ENCODE data around the gene AMPD2.

GRCh38 chr1:109611308-109611990, 8.2 kb upstream of the AMPD2 start:
- TF ChIP-seq, protein P1, sequence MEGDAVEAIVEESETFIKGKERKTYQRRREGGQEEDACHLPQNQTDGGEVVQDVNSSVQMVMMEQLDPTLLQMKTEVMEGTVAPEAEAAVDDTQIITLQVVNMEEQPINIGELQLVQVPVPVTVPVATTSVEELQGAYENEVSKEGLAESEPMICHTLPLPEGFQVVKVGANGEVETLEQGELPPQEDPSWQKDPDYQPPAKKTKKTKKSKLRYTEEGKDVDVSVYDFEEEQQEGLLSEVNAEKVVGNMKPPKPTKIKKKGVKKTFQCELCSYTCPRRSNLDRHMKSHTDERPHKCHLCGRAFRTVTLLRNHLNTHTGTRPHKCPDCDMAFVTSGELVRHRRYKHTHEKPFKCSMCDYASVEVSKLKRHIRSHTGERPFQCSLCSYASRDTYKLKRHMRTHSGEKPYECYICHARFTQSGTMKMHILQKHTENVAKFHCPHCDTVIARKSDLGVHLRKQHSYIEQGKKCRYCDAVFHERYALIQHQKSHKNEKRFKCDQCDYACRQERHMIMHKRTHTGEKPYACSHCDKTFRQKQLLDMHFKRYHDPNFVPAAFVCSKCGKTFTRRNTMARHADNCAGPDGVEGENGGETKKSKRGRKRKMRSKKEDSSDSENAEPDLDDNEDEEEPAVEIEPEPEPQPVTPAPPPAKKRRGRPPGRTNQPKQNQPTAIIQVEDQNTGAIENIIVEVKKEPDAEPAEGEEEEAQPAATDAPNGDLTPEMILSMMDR (IDR thresholded peaks at IDR 0.05), result no peak
- TF ChIP-seq POLR2A (IDR thresholded peaks at IDR 0.05; ENCODE audit: low read depth), result no peak
- no peak for TF ChIP-seq POLR2AphosphoS5 (IDR thresholded peaks at IDR 0.05)
